Measurements from ENCODE around the gene PNPLA8.

GRCh38 chr7:108451296-108451848 lies 74.6 kb downstream of the PNPLA8 start:
- TF ChIP-seq CTCF (conservative IDR thresholded peaks at IDR 0.05; ENCODE audit: low read length) (no peak), EZH2phosphoT487 (IDR thresholded peaks at IDR 0.05; ENCODE audit: borderline replicate concordance) (no peak)

Measured in Loucy (cell line).